ENCODE measurements around the gene CFAP298.

Gene CFAP298

GRCh38 chr21:32578107-32578691 lies 34.0 kb downstream of the CFAP298 start:
- no peaks in the 10 kb centered on the region for H3K36me3 ChIP-seq (ENCODE audit: insufficient read depth, low read length)
- no peak overlapping the region for H3K4me2 ChIP-seq (ENCODE audit: low read length)

GRCh38 chr21:32576011-32576410 lies 36.2 kb downstream of the CFAP298 start:
- H3K4me1 ChIP-seq (ENCODE audit: control insufficient read depth, insufficient read depth, low read length): no peaks in the 10 kb centered on the region
- peaks cover 47% of the 10 kb centered on the region for H3K27me3 ChIP-seq (ENCODE audit: control insufficient read depth, insufficient read depth, low read length)
- H3K4me2 ChIP-seq (ENCODE audit: low read length): no peak overlapping the region

More at GRCh38 chr21:32578107-32578691, 34.0 kb downstream of the CFAP298 start:
- no peaks in the 10 kb centered on the region for H3K4me1 ChIP-seq (ENCODE audit: control insufficient read depth, insufficient read depth, low read length)
- peaks cover 49% of the 10 kb centered on the region for H3K27me3 ChIP-seq (ENCODE audit: control insufficient read depth, insufficient read depth, low read length)
- H3K9me3 ChIP-seq (replicated peaks; ENCODE audit: low read length): no peaks in the 10 kb centered on the region
- no peak overlapping the region for H3K4me3 ChIP-seq (ENCODE audit: low read length)
- H3K9ac ChIP-seq (ENCODE audit: low read depth, low read length): no peak overlapping the region

GRCh38 chr21:32574946-32575925 lies 36.9 kb downstream of the CFAP298 start:
- H3K36me3 ChIP-seq (ENCODE audit: insufficient read depth, low read length): no peaks in the 10 kb centered on the region
- H3K27me3 ChIP-seq (ENCODE audit: control insufficient read depth, insufficient read depth, low read length): peaks cover 44% of the 10 kb centered on the region
- no peak overlapping the region for H3K4me2 ChIP-seq (ENCODE audit: low read length)
- no peak overlapping the region for H3K4me3 ChIP-seq (ENCODE audit: low read length)
- no peaks in the 10 kb centered on the region for H3K9me3 ChIP-seq (replicated peaks; ENCODE audit: low read length)
- H3K4me1 ChIP-seq (ENCODE audit: control insufficient read depth, insufficient read depth, low read length): no peaks in the 10 kb centered on the region
- H3K9ac ChIP-seq (ENCODE audit: low read depth, low read length): no peak overlapping the region

More at GRCh38 chr21:32576011-32576410, 36.2 kb downstream of the CFAP298 start:
- no peak overlapping the region for H3K4me3 ChIP-seq (ENCODE audit: low read length)
- no peaks in the 10 kb centered on the region for H3K36me3 ChIP-seq (ENCODE audit: insufficient read depth, low read length)
- H3K9ac ChIP-seq (ENCODE audit: low read depth, low read length): no peak overlapping the region
- H3K9me3 ChIP-seq (replicated peaks; ENCODE audit: low read length): no peaks in the 10 kb centered on the region

- H3K4me1 ChIP-seq (ENCODE audit: control insufficient read depth, insufficient read depth, low read length): peaks cover 4% of the 10 kb centered on the region
- H3K4me3 ChIP-seq (ENCODE audit: low read length): no peak overlapping the region
- H3K27me3 ChIP-seq (ENCODE audit: control insufficient read depth, insufficient read depth, low read length): peaks cover 26% of the 10 kb centered on the region
- H3K36me3 ChIP-seq (ENCODE audit: insufficient read depth, low read length): no peaks in the 10 kb centered on the region
- H3K9ac ChIP-seq (ENCODE audit: low read depth, low read length): no peak overlapping the region
- H3K9me3 ChIP-seq (replicated peaks; ENCODE audit: low read length): no peaks in the 10 kb centered on the region
- no peak overlapping the region for H3K4me2 ChIP-seq (ENCODE audit: low read length)
Observed at GRCh38 chr21:32572574-32573420, 39.4 kb downstream of the CFAP298 start.

- no peaks in the 10 kb centered on the region for H3K36me3 ChIP-seq (ENCODE audit: insufficient read depth, low read length)
- H3K27me3 ChIP-seq (ENCODE audit: control insufficient read depth, insufficient read depth, low read length): peaks cover 22% of the 10 kb centered on the region
- no peak overlapping the region for H3K4me2 ChIP-seq (ENCODE audit: low read length)
- no peak overlapping the region for H3K9ac ChIP-seq (ENCODE audit: low read depth, low read length)
- H3K9me3 ChIP-seq (replicated peaks; ENCODE audit: low read length): no peaks in the 10 kb centered on the region
- peaks cover 4% of the 10 kb centered on the region for H3K4me1 ChIP-seq (ENCODE audit: control insufficient read depth, insufficient read depth, low read length)
- no peak overlapping the region for H3K4me3 ChIP-seq (ENCODE audit: low read length)
Observed at GRCh38 chr21:32570456-32570855, 41.7 kb downstream of the CFAP298 start.

- Histone ChIP-seq H3K4me2 (ENCODE audit: low read length) (peak overlapping the region; percentile 98), H3K36me3 (ENCODE audit: insufficient read depth, low read length) (no peaks in the 10 kb centered on the region), H3K9me3 (replicated peaks; ENCODE audit: low read length) (no peaks in the 10 kb centered on the region), H3K9ac (ENCODE audit: low read depth, low read length) (peak overlapping the region; percentile 74), H3K4me1 (ENCODE audit: control insufficient read depth, insufficient read depth, low read length) (peaks cover 4% of the 10 kb centered on the region), H3K4me3 (ENCODE audit: low read length) (peak overlapping the region; percentile 76), H3K27me3 (ENCODE audit: control insufficient read depth, insufficient read depth, low read length) (peaks cover 19% of the 10 kb centered on the region)
Observed at GRCh38 chr21:32569261-32570230, 42.6 kb downstream of the CFAP298 start.

GRCh38 chr21:32567626-32568025 lies 44.6 kb downstream of the CFAP298 start:
- Histone ChIP-seq H3K9ac (ENCODE audit: low read depth, low read length) (no peak overlapping the region), H3K9me3 (replicated peaks; ENCODE audit: low read length) (no peaks in the 10 kb centered on the region), H3K36me3 (ENCODE audit: insufficient read depth, low read length) (no peaks in the 10 kb centered on the region), H3K4me3 (ENCODE audit: low read length) (no peak overlapping the region), H3K4me1 (ENCODE audit: control insufficient read depth, insufficient read depth, low read length) (peaks cover 4% of the 10 kb centered on the region), H3K4me2 (ENCODE audit: low read length) (no peak overlapping the region), H3K27me3 (ENCODE audit: control insufficient read depth, insufficient read depth, low read length) (peaks cover 2% of the 10 kb centered on the region)

- Histone ChIP-seq H3K27me3 (ENCODE audit: control insufficient read depth, insufficient read depth, low read length) (no peaks in the 10 kb centered on the region), H3K9ac (ENCODE audit: low read depth, low read length) (no peak overlapping the region), H3K4me3 (ENCODE audit: low read length) (no peak overlapping the region), H3K9me3 (replicated peaks; ENCODE audit: low read length) (no peaks in the 10 kb centered on the region), H3K36me3 (ENCODE audit: insufficient read depth, low read length) (no peaks in the 10 kb centered on the region), H3K4me1 (ENCODE audit: control insufficient read depth, insufficient read depth, low read length) (peaks cover 4% of the 10 kb centered on the region), H3K4me2 (ENCODE audit: low read length) (no peak overlapping the region)
Observed at GRCh38 chr21:32566741-32567389, 45.3 kb downstream of the CFAP298 start.

- no peaks in the 10 kb centered on the region for H3K36me3 ChIP-seq (ENCODE audit: insufficient read depth, low read length)
- H3K4me1 ChIP-seq (ENCODE audit: control insufficient read depth, insufficient read depth, low read length): peaks cover 4% of the 10 kb centered on the region
- H3K27me3 ChIP-seq (ENCODE audit: control insufficient read depth, insufficient read depth, low read length): no peaks in the 10 kb centered on the region
- H3K9ac ChIP-seq (ENCODE audit: low read depth, low read length): no peak overlapping the region
- no peaks in the 10 kb centered on the region for H3K9me3 ChIP-seq (replicated peaks; ENCODE audit: low read length)
- H3K4me2 ChIP-seq (ENCODE audit: low read length): no peak overlapping the region
- H3K4me3 ChIP-seq (ENCODE audit: low read length): no peak overlapping the region
Observed at GRCh38 chr21:32565856-32566465, 46.2 kb downstream of the CFAP298 start.

- Histone ChIP-seq H3K9me3 (replicated peaks; ENCODE audit: low read length) (no peaks in the 10 kb centered on the region), H3K36me3 (ENCODE audit: insufficient read depth, low read length) (no peaks in the 10 kb centered on the region), H3K4me1 (ENCODE audit: control insufficient read depth, insufficient read depth, low read length) (no peaks in the 10 kb centered on the region), H3K27me3 (ENCODE audit: control insufficient read depth, insufficient read depth, low read length) (no peaks in the 10 kb centered on the region), H3K9ac (ENCODE audit: low read depth, low read length) (no peak overlapping the region), H3K4me3 (ENCODE audit: low read length) (no peak overlapping the region), H3K4me2 (ENCODE audit: low read length) (no peak overlapping the region)
Observed at GRCh38 chr21:32562915-32563314, 49.3 kb downstream of the CFAP298 start.

Data from skeletal muscle satellite cell (primary cell).